AG09309 (cell line): ENCODE measurements around the gene RALGPS1.

ENCODE experiments used
- DNase-seq: peaks from one replicate; pipeline ENCODE4 v3.0.0-alpha.2; 2010; ENCODE audit warnings: low read depth
- H3K4me3 ChIP-seq: 2 replicates; pipeline ENCODE4 v1.5.1; 2011; ENCODE audit warnings: mild to moderate bottlenecking, low read depth, low read length, moderate library complexity; ENCODE audit not compliant: control insufficient read depth
- TF ChIP-seq, protein P1 (sequence below): IDR thresholded peaks from 2 replicates; pipeline ENCODE4 v1.5.1; 2011; ENCODE audit warnings: mild to moderate bottlenecking, low read depth, low read length, inconsistent platforms; ENCODE audit not compliant: insufficient read depth, control insufficient read depth; ENCODE audit errors: missing control alignments

Gene RALGPS1

DNA sequence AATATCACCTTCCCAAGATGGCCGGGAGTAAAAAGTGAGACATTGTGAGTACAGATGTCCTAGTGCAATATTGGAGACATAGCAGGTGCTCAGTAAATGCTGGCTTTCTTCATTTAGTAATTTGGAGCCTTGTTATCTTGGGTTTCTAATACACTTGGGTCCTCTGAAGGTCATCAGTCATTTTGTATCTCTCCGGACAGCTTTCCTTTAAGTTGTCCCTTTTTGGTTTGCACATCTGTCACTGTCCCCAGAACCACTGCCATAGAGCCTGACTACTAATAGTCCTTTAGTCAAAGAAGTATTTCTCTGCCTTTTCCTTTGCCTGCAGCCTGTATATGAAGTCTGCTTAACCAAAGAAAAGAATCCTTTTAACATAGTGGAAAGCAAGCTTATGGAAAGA lies 215.7 kb downstream of the RALGPS1 start:
- H3K4me3 ChIP-seq: no peak overlapping the region
- TF ChIP-seq, protein P1, sequence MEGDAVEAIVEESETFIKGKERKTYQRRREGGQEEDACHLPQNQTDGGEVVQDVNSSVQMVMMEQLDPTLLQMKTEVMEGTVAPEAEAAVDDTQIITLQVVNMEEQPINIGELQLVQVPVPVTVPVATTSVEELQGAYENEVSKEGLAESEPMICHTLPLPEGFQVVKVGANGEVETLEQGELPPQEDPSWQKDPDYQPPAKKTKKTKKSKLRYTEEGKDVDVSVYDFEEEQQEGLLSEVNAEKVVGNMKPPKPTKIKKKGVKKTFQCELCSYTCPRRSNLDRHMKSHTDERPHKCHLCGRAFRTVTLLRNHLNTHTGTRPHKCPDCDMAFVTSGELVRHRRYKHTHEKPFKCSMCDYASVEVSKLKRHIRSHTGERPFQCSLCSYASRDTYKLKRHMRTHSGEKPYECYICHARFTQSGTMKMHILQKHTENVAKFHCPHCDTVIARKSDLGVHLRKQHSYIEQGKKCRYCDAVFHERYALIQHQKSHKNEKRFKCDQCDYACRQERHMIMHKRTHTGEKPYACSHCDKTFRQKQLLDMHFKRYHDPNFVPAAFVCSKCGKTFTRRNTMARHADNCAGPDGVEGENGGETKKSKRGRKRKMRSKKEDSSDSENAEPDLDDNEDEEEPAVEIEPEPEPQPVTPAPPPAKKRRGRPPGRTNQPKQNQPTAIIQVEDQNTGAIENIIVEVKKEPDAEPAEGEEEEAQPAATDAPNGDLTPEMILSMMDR: no peak
- DNase-seq: no peak

- no peak overlapping the region for H3K4me3 ChIP-seq
Observed at GRCh38 chr9:127130661-127131538, 216.3 kb downstream of the RALGPS1 start.

DNA sequence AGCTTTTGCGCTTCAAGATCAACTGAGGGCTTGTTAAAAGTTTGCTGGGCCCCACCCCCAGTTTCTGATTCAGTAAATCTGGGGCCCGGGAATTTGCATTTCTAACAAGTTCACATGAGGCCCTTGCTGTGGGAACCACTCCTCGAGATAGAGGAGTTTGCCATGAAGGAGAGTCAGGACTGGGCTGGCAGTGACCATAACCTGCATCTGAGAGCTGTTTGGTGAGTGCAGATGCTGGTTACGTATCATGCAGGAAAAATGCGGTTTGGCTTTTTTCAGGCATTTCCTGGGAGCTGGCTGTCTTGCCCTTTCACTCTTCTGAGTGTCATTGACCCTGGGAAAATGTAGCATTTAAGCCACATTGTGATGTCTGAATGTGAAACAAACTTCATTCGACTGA lies 217.3 kb downstream of the RALGPS1 start:
- no peak overlapping the region for H3K4me3 ChIP-seq
- DNase-seq: peak; percentile 44
- TF ChIP-seq, protein P1: no peak

More at GRCh38 chr9:127130661-127131538, 216.3 kb downstream of the RALGPS1 start:
- TF ChIP-seq, protein P1: no peak
- peak; percentile 96 for DNase-seq

DNA sequence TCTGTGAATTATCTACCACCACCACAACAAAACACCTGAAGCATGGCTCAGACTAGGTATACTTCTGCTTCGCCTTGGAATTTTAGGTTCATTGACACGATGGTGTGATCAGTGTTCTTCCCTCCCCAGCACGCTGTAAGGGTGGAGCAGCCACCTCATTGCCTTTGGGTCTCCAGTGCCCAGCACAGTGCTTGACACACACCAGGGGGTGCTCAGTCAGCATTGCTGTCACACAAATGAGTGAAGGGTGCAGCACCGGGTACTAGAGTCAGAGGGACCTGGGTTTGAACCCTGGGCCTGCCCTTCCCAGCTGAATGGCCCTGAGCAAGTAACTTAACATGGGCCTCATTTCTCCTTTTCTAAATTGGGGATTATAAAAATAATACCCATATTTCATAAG lies 217.8 kb downstream of the RALGPS1 start:
- no peak for DNase-seq
- TF ChIP-seq, protein P1: no peak
- no peak overlapping the region for H3K4me3 ChIP-seq

- H3K4me3 ChIP-seq: no peak overlapping the region
- TF ChIP-seq, protein P1: no peak
- no peak for DNase-seq
Observed at GRCh38 chr9:127132921-127133647, 218.5 kb downstream of the RALGPS1 start.

GRCh38 chr9:127133739-127134167 lies 219.2 kb downstream of the RALGPS1 start:
- TF ChIP-seq, protein P1: no peak
- no peak for DNase-seq
- no peak overlapping the region for H3K4me3 ChIP-seq
